Activated CD4-positive, alpha-beta T cell treated with anti-CD3 and anti-CD28 coated beads, Interleukin-2, amount 50 U/mL, for 48 hours (primary cell): ENCODE results near the gene TOP2B.

Experiments
- DNase-seq, 2 experiments: peaks; one replicate each; pipeline ENCODE4 v3.0.0-alpha.2; 2020

TOP2B gene

DNA sequence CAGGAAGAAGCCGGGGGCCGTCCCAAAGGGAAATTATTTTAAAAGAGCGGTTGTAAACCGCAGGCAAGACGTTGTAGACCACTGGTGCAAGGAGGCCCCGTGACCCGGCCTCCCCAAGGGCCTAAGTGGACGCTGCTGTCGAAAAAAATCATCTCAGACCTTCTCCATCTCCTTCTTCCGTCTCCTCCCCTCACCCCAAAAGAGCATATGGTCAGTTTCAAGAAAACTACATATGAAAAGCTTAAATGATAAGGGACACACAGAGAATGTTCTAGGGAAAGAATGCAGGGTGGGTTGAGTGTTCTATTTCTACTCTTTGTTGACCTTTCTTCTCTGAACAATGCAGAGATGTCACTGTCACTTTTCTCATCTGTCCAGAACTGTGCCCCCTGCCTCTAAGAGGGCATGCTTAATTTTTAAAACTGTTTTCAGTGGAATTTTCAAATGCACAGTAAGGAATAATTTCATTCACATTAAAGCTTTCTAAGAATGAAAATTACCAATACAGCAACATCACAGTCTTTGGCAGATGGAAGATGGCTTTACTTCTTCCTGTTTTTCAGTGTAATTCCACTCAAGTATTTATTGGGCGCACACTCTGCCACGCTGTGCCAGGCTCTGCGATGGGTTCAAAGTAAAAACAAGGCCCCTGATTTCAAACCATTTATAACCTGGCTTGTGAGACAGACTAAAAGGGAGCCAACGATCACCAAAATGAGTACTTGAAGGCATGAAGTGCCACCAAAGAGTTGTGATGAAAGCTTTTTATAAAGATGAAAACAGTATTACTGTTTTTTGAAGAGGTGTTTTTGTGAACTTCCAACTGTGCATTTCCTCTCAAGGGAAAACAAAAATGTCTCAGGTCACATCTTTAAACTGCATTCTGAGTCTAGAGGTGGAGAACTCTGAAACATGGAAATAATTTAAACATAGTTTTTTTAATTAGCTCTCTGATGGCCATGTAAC lies 891 bp upstream of the TOP2B start:
- DNase-seq, result no peak

DNA sequence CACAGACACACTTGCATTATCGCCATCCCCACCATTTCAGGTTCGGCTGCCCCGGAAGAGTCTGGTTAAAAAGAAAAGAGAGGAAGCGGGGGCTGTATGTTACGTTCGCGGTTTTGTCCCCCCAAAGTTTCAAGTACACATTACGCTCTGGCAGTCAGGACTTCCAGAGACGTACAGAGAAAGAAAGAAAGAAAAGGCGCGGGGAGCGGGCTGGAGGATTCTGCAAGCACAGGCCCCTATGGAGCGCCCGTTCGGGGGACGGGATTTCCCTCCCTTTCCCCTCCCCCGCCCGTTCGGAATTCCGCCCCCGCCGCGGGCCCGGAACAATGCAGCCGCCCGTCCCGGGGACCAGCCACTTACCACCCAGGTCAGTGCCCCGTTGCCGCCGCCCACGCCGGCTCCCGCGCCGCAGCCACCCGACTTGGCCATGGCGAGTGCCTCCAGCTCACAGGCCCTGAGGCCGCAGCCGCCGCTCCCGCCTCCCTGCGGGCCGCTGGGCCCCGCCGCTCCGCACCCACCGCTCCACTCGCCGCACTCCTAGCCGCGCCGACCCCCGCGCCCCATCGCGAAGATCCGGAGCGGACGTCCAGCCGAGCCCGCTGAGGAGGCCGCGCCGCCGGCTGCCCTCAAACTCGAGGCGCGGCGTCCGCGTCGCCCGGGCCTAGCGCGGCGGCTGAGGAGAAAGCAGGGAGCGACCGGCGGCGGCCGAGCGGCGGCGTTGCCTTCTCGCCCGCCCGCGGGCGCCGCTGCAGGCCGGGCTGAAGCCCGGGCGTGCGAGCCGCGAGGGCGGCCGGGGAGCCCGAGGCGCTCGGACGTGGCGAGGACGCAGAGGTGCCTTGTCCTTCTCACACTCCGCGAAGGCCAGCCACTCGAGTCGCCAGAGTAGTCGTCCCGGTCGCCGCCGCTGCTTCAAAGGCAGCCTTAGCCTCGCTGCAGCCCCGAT lies 567 bp downstream of the TOP2B start:
- DNase-seq, result peak; percentile 72 to 78

DNA sequence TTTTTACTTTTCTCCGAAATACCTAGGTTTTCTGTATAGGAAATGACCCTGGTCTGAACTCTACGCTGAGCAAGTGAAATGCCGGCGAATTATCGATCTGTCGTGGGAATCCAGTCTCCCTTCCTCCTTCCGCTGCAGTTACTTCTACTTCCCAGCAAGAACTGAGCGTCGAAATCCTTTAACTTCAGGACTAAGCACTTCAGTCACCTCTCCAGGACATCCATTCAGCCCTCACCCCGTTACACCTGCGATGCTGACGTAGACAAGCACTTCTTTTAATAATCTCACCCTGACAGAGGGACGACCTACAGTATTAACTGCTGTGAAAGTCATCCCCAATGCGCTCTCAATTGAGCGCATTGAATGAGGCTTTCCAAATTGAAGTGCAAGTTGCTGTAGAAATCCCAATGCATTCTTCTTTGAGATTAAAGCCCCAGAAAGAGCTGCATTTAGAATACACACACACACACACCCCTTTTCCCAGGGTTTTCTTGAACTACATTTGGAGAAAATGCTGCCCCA lies 1.3 kb downstream of the TOP2B start:
- DNase-seq, result peak in 1 of 2 experiments; percentile 18

DNA sequence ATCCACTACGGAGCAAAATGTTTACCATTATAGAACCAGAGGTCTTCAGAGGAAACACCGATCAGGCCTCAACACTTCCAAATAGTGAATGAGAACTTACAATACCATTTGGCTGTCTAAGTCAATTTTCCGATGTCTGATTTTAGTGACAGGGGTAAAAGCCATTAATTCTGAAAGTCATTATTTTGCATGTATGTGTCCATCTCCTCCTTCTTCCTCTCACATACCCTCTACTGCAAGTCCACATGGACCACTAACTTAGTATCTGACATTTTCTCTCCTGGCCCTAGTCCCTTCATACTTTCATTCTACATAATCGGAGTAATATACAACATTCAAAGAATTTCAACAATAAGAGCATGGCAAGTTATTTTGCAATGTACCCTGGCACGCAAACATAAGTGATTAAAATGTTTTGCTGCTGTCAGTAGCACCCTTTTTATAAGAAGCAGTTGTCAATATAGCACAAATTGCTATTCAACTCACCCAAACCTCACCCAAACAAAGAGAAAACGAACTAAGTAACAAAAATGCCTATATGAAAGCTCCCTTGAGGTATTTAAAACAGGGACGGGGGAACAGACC lies 1.9 kb downstream of the TOP2B start:
- DNase-seq, result no peak

DNA sequence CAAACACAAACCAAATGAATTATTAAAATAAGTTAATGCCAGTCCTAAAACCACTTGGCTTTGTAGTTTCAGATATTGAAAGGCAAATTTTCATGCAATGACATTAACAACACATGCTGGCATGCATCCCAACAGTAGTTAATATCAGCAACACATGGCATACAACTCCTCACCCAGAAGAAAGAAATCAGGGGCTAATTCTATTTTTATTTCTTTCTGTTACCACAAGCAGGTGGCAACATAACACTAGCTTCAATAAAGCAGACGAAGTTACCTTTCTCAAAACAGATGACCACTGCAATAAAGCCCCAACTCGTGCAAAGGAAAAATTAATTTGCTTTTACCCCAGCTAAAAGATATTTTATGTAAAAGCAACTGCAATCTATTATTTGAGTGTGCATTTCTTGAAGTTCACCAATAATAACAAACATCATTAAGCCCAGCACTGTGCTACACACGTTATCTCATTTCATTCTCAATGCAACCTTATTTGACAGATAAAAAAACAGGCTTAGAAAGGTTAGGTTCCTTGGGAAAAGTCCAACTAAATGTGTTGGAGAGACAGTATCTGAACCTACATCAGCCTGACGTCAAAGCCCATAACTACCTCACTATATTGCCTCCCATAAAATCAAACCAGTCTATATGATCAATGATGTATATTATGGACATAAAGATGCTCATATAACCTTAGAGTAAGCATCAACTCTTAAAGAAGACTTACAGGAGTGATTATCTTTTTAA lies 2.8 kb downstream of the TOP2B start:
- DNase-seq, result no peak

DNA sequence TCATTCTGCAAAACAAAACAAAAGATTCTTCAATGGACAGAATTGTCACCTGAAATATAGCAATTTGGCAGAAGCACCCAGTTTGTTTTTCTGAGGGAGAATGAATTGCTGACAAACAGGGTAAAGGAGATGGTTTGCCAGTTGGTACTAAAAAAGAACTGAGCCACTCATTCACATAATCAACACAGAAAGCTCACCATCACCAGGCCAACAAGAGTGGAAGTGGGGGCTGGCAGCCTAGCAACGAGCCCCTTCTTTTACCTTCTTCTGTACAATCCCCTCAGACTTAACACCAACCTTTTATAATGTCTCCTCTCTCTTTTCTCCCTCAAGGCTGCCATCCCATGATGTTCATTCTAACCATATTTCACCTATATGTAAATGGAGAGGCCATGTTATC lies 5.9 kb downstream of the TOP2B start:
- DNase-seq, result no peak

DNA sequence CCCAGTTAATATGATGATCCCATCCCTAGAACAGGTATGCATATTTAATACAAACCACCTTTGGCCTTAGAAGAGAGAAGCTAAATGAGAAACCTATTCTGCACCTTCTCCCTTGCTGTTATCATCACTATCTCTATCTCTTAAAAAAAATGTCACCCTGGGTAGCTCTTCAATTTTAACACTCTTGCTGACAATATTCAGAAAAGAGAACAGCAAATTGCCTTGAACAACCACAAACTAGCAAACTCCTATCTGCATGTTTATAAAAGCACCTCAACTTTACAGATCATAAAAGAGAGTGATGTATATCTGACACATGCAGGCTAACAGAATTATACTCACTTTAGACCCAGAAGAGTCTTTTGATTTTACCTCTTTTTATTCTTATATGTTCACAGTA lies 7.4 kb downstream of the TOP2B start:
- no peak for DNase-seq

DNA sequence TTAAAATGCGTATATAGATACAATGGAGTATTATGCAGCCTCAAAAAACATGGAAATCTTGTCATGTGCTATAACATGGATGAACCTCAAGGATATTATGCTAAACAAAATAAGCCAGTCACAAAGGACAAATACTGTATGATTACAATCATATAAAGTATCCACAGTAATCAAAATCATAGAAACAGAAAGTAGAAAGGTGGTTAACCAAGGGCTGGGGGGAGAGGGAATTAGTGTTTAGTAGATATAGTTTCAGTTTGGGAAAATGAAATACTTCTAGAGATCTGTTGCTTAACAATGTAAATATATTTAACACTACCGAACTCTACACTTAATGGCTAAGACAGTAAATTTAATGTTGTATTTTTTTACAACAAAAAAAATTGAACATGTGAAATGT lies 9.0 kb downstream of the TOP2B start:
- DNase-seq, result no peak

DNA sequence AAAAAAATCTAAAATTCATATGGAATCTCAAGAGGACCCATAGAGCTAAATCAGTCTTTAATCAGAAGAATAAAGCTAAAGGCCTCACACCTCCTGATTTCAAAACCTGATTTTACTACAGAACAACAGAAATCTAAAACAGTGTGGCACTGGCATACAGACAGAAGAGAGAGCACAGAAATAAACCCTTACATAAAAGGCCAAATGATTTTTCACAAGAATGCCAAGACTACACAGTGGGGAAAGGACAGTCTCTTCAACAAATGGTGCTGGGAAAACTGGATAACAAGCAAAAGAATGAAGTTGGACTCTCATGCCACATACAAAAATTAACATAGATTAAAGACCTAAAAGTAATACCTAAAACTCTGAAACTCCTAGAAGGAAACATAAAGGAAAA lies 10.1 kb downstream of the TOP2B start:
- no peak for DNase-seq

DNA sequence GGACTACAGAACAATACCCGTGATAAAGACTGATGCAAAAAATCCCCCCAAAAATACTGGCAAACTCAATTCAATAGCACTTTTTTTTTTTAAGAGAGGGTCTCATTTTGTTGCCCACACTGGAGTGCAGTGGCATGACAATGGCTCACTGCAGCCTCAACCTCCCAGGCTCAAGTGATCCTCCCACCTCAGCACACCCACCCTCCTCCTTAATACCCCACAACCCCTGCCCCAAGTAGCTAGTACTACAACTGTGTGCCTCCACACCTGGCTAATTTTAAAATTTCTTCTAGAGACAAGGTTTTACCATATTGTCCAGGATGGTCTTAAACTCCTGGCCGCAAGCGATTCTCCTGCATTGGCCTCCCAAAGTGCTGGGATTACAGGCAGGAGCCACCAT lies 11.4 kb downstream of the TOP2B start:
- no peak for DNase-seq

DNA sequence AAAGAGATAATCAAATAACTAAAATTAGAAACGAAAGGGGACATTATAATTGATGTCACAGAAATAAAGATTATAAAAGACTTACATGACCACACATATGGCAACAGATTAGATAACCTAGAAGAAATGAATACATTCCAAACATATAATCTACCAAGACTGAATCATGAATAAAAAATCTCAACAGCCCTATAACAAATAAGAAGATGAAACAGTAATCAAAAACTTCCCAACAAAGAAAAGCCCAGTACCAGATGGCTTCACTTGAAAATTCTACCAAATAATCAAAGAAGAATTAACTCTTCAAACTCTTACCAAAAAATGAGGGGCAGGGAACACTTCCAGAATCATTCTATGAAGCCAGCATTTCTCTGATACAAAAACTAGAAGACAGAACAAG lies 11.8 kb downstream of the TOP2B start:
- no peak for DNase-seq

DNA sequence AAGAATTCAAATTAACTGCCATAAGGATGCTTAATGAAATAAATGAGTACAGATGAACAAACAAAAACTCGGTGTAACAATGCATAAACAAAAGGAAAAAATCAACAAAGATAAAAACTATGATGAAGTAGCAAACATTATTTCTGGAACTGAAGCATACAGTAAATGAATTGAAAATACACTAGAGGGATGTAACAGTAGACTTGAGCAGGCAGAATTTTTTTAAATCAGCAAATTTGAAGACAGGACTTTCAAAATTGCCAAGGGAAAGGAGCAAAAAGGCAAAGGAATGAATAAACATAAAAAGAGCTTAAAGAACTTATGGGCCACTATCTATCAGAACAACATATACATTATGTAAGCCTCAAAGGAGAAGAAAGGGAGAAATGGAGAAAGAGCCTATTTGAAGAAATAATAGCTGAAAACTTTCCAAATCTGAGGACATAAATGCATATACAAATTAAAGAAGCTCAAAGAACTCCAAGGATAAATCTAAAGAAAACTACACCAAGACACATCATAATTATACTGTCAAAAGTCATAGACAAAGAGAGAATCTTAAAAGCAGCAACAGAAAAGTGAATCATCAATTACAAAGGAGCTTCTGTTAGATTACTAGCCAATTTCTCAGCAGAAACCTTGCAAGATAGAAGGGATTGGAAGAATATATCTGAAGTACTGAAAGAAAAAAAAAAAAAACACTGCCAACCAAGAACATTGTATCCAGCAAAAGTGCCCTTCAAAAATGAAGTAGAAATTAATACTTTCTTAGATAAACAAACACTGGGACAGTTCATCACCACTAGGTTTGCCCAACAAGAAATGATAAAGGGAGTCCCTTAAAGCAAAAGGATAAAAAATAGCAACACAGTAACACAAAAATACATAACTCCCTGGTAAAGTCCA lies 15.5 kb downstream of the TOP2B start:
- no peak for DNase-seq

DNA sequence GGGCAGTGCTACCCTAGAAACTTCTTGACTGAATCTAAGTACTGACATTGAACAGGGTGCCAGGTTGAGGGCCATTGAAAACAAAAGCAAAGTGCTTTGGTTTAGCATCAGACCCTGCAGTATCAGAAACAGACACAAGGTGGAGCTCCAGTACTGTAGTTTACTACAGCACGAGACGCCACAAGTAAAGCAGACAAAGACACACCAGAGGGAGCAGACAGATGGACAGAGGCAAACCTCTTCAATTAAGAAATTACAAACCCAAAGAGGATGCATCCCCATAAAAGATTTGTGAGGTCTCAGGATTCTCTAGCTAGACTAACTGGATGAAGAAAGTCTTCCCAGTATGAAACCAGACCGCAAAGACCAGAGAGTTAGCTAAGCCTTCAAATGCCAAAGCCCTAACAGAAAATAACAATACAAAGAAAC lies 16.6 kb downstream of the TOP2B start:
- peak; percentile 85 to 88 for DNase-seq

DNA sequence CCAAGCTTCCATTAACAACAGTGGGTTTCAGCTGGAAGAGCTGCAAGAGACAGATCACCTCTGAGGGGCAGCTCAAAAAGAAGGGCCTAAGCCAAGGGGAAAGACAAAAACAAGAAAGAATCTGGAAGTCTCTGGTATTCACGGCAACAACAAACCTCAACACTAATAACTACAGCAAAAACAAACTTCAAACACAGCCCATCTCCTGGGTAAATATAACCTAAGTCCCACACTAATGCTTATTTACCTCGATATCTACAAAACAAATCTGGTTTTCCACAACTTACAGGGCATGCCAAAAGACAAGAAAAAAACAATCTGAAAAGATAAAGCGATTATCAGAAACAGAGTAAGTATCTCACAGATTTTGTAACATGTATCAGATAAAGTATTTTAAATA lies 29.7 kb downstream of the TOP2B start:
- no peak for DNase-seq

DNA sequence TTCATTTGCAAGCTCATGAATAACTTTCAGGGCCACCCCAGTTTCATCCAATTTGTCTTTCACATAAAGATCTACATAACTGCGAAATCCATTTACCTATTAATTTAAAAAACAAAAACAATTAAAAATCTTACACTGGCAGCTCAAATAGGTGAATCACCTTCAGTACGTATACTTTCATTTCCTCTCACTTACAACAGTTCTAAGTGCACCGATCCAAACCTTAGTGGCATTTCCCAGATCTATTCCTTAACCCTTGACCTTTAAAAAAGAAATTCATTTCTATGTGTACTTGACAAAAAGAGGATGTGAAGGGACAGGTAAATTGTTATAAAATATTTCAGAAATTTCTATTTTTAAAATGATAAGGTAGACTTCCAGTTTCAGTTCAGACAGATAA lies 30.8 kb downstream of the TOP2B start:
- no peak for DNase-seq

DNA sequence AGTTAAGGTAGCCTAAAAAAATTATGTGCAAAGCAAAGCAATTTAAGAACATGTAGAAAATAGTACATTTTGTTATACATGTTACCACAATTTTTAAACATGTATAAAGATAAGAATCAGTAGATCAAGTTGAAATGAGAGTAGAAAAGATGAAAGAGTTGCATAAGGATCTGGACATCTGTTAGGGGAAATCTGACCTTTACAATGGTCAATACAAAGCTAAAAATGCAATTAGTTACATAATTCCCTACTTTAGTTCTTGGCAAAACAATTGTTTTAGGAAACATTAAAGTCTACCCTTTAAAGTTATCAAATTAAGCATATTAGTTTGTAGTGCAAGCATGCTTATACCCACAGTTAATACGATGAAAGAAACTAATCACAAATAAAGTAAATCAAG lies 32.7 kb downstream of the TOP2B start:
- DNase-seq, result no peak

DNA sequence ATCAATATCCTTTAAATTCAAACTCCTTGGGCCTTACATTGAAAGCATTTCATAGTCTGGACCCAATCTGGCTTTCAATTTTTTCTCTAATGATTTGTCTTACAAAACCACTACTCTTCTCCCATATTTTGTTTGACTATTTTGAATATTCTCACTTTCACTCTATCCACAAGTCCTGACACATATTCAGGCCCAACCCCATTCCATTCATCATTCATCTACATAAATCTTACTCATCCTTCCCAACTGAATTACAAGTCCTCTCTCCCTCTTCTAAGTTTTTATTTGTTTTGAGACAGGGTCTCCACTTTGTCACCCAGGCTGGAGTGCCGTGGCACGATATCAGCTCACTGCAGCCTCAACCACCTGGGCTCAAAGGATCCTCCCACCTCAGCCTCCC lies 43.6 kb downstream of the TOP2B start:
- DNase-seq, result no peak

DNA sequence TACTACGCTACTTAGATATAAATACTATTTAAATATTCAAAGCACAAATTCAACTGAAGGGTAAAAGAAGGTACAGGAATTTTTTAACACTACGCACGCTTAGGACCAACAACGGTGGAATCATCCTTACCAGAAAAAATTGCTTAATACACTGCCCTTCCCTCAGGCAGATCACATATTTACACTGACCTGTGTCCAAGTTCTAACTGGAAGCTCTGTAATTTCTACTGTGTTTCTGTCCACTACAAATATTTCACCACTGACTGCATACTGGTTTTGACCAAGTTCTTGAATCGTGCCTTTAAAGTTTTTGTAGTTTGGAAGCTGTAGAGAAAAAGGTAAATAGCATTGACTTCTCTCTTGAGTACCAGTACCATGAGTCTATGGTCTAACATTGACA lies 44.2 kb downstream of the TOP2B start:
- no peak for DNase-seq

DNA sequence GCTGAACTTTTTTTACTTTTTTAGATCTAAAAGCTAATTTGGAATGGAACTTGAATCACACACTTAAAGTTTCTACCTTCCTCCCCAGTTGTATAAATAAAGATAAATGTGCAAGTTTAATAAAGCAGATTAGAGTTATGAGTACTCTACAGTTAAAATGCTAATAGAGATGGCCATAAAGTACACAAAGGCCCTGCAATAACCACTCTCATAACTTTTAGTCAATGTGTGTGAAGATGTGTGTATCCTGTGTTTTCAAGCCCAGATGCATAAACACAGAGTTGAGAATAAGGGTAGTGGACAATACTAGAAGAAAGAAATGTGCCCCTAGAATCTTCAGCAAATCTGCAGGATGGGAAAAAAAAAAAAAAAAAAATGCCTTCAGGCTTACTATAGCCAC lies 45.3 kb downstream of the TOP2B start:
- DNase-seq, result no peak

DNA sequence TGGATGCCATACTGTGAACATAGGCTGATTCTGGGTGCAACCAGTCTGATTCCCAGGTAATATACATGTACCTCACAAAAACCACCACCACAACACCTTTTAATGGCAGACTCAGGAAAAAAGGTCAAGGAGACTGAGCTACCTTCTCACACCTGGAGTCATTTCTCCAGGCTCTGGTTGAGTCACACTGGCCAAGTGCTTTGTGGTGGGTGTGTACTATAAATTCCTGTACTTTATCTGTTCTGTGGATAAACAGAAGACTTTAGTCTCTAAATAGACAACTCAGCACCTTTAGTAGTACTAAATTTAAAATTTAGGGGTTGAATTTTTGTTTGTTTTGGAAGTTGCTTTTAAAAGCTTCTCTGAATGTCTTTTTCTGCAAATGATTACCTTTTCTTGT lies 46.7 kb downstream of the TOP2B start:
- no peak for DNase-seq

DNA sequence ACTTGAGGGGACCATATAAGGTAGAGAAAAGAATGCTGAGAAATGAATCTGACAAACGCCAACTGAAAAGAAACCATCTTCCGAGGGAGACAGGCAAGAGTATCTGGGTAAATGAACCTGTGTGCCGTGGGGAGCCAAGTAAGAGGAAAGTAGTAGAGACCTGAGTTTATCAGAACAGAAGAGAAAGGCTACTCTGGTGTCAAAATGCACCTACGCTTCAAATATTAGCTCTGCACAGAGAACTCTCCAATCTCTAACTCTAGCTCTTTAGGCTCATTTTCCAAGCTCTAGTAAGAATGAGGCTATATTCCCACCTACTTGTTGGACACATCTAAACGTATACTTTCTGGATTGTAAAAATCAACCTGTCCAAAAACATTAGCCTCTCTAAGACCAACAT lies 53.5 kb downstream of the TOP2B start:
- DNase-seq, result no peak
